GM19468 (cell line): ENCODE measurements around the gene ZNF423.

Experiments
- ATAC-seq: cut with Tn5 transposase; IDR thresholded peaks from one replicate; pipeline ENCODE4 v1.9.1; 2021; ENCODE audit warnings: mild to moderate bottlenecking, moderate library complexity, moderate number of reproducible peaks; ENCODE audit not compliant: unreplicated experiment; ENCODE audit errors: extremely low read depth

The ZNF423 gene

GRCh38 chr16:49619811-49620157, 236.1 kb downstream of the ZNF423 start:
- ATAC-seq, result no peak

- ATAC-seq, result no peak
These were observed 237.0 kb downstream of the ZNF423 start for GRCh38 chr16:49618955-49619354.

- ATAC-seq, result no peak
These were observed 238.1 kb downstream of the ZNF423 start for GRCh38 chr16:49617710-49618330.

- no peak for ATAC-seq
These were observed 238.8 kb downstream of the ZNF423 start for GRCh38 chr16:49617016-49617629.

GRCh38 chr16:49615576-49615975, 240.3 kb downstream of the ZNF423 start:
- ATAC-seq, result no peak

GRCh38 chr16:49610983-49611382, 244.9 kb downstream of the ZNF423 start:
- ATAC-seq, result no peak

- ATAC-seq, result no peak
These were observed 247.1 kb downstream of the ZNF423 start for GRCh38 chr16:49608779-49609178.

GRCh38 chr16:49608098-49608497, 247.8 kb downstream of the ZNF423 start:
- no peak for ATAC-seq

- ATAC-seq, result no peak
These were observed 250.2 kb downstream of the ZNF423 start for GRCh38 chr16:49605536-49606254.

- ATAC-seq, result no peak
These were observed 251.3 kb downstream of the ZNF423 start for GRCh38 chr16:49604602-49605001.

GRCh38 chr16:49603956-49604355, 252.0 kb downstream of the ZNF423 start:
- no peak for ATAC-seq

GRCh38 chr16:49602976-49603310, 253.0 kb downstream of the ZNF423 start:
- ATAC-seq, result no peak

- no peak for ATAC-seq
These were observed 253.5 kb downstream of the ZNF423 start for GRCh38 chr16:49602201-49602975.

GRCh38 chr16:49601576-49601975, 254.3 kb downstream of the ZNF423 start:
- ATAC-seq, result no peak

- ATAC-seq, result no peak
These were observed 254.9 kb downstream of the ZNF423 start for GRCh38 chr16:49600976-49601375.

GRCh38 chr16:49600536-49600935, 255.4 kb downstream of the ZNF423 start:
- ATAC-seq, result no peak

- no peak for ATAC-seq
These were observed 256.2 kb downstream of the ZNF423 start for GRCh38 chr16:49599704-49600103.

- no peak for ATAC-seq
These were observed 256.6 kb downstream of the ZNF423 start for GRCh38 chr16:49599281-49599680.

GRCh38 chr16:49598383-49599170, 257.3 kb downstream of the ZNF423 start:
- ATAC-seq, result no peak

- ATAC-seq, result no peak
These were observed 258.1 kb downstream of the ZNF423 start for GRCh38 chr16:49597796-49598195.
